Measurements from ENCODE around the gene RABL6.
A peak's percentile ranks its signal among the peaks of the same experiment; 100 is the strongest.
"Not testable (repeated sequence)": the region's sequence is repeated elsewhere in the genome, so short reads cannot be mapped to it uniquely, and the experiment has no call there.

RABL6 gene

DNA sequence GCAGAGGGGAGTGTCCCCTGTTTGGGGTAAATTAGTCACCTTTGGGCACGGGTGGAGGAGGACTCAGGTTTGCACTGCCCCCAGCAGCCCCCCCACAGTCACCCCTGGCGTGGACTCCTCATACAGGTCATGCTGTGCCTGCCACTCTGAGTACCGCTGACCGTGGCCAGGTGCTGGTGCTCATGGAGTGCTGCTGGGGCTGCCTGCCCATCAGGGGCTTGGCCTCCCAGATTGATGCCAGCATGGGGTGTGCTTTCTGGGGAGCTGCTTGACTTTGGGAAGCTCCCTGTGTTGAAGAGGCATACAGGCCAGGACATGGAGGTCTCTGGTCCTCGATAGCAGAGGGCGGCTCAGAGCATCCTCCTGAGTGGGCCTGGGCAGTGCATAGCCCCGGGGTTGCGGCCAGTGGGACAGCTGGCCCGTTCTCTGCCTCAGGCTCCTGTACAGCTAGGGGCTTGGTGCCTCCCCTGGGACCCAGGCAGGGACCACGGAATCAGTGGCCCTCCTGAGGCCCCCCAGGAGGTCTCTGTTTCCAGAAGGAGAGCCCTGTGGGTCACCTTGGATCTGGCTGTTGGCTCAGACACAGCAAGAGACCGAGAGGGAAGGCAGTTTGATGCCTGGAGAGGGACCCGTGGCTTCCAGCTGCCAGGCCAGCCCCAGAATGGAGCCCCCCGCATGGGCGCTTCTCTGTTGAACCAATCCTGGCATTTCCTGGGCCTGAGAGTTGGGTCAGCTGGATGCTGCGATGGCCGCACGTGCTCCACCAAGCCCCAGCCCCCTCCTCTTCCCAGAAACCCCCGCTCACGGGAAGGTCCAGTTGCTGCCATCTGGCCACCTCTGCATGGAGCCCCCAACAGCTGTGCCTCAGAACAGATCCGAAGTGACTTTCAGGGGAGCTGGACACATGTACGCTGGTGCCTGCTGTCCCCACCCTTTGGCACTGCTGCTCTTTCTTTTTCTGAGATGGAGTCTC lies 28.5 kb downstream of the RABL6 start:
- TF ChIP-seq, protein P1, sequence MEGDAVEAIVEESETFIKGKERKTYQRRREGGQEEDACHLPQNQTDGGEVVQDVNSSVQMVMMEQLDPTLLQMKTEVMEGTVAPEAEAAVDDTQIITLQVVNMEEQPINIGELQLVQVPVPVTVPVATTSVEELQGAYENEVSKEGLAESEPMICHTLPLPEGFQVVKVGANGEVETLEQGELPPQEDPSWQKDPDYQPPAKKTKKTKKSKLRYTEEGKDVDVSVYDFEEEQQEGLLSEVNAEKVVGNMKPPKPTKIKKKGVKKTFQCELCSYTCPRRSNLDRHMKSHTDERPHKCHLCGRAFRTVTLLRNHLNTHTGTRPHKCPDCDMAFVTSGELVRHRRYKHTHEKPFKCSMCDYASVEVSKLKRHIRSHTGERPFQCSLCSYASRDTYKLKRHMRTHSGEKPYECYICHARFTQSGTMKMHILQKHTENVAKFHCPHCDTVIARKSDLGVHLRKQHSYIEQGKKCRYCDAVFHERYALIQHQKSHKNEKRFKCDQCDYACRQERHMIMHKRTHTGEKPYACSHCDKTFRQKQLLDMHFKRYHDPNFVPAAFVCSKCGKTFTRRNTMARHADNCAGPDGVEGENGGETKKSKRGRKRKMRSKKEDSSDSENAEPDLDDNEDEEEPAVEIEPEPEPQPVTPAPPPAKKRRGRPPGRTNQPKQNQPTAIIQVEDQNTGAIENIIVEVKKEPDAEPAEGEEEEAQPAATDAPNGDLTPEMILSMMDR (conservative IDR thresholded peaks at IDR 0.05), result no peak
- TF ChIP-seq ZFX (IDR thresholded peaks at IDR 0.05), result no peak
- H3K27ac ChIP-seq, result no peak overlapping the region

DNA sequence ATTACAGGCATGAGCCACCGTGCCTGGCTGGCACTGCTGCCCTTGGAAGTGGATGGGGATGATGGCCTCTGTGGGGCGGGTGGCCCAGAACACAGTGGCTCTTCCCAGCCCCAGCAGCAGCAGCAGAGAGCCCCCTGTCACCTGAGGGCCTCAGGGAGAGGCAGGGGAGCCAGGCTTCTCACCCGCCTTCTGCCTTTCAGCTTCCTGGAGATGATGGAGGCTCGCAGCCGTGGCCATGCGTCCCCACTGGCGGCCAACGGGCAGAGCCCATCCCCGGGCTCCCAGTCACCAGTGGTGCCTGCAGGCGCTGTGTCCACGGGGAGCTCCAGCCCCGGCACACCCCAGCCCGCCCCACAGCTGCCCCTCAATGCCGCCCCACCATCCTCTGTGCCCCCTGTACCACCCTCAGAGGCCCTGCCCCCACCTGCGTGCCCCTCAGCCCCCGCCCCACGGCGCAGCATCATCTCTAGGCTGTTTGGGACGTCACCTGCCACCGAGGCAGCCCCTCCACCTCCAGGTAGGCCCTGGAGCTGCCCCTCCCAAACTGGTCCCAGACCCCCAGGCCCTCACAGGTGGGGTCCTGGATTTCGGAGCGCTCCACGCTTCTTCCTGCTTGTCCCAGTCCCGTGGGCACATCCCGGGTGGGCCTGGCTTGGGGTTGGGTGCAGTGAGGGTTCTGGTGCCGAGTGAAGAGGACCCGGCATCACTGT lies 29.6 kb downstream of the RABL6 start:
- H3K27ac ChIP-seq, result no peak overlapping the region
- TF ChIP-seq, protein P1 (conservative IDR thresholded peaks at IDR 0.05), result no peak
- no peak for TF ChIP-seq ZFX (IDR thresholded peaks at IDR 0.05)

DNA sequence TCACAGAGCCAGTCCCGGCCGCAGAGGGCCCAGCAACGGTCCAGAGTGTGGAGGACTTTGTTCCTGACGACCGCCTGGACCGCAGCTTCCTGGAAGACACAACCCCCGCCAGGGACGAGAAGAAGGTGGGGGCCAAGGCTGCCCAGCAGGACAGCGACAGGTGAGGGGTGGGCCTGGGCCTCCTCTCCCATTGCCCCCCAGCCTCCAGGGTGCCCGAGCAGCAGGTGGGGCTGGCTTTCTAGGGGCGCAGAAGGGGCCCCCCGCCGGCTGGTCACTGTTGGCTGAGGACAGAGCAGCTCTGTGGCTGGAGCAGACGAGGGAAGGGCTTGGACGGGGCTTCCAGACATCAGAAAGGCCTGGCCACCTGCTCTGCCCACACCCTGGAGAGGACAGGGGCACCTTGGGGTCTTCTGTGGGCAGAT lies 30.1 kb downstream of the RABL6 start:
- H3K27ac ChIP-seq, result not testable (repeated sequence)

- no peak overlapping the region for H3K27ac ChIP-seq
- TF ChIP-seq ZFX (IDR thresholded peaks at IDR 0.05), result no peak
- TF ChIP-seq, protein P1 (conservative IDR thresholded peaks at IDR 0.05), result no peak
Observed at GRCh38 chr9:136838314-136839228, 30.8 kb downstream of the RABL6 start.

GRCh38 chr9:136839229-136840139 lies 31.7 kb downstream of the RABL6 start:
- TF ChIP-seq ZFX (IDR thresholded peaks at IDR 0.05), result no peak
- TF ChIP-seq, protein P1 (conservative IDR thresholded peaks at IDR 0.05), result no peak
- H3K27ac ChIP-seq, result peak overlapping the region; percentile 78

- H3K27ac ChIP-seq, result peak overlapping the region; percentile 78
Observed at GRCh38 chr9:136840140-136840876, 32.6 kb downstream of the RABL6 start.

More at GRCh38 chr9:136840140-136840876, 32.6 kb downstream of the RABL6 start:
- TF ChIP-seq ZFX (IDR thresholded peaks at IDR 0.05), result 0 out of 2 replicates have a peak, but pooled peaks have one; percentile 26
- TF ChIP-seq, protein P1 (conservative IDR thresholded peaks at IDR 0.05), result no peak

All from C4-2B (cell line).